Measurements from ENCODE around the gene SFI1. TPM values are rescaled to one million over a fixed set of nuclear protein-coding genes. Genes with fewer than 3 reads are reported as not detected.

The SFI1 gene
- total RNA-seq, 2 donors from 2014 or later: 6.5 to 6.8 TPM

GRCh38 chr22:31605851-31606585, 109.7 kb downstream of the SFI1 start:
- DNase-seq (ENCODE audit: low spot score): no peak
- H3K4me1 ChIP-seq: peaks cover 0 to 7% of the 10 kb centered on the region in 2 donors
- no peaks in the 10 kb centered on the region for H3K36me3 ChIP-seq
- no peaks in the 10 kb centered on the region for H3K27me3 ChIP-seq
- H3K9me3 ChIP-seq: no peaks in the 10 kb centered on the region
- no peak overlapping the region for H3K4me3 ChIP-seq
- TF ChIP-seq, protein P1, sequence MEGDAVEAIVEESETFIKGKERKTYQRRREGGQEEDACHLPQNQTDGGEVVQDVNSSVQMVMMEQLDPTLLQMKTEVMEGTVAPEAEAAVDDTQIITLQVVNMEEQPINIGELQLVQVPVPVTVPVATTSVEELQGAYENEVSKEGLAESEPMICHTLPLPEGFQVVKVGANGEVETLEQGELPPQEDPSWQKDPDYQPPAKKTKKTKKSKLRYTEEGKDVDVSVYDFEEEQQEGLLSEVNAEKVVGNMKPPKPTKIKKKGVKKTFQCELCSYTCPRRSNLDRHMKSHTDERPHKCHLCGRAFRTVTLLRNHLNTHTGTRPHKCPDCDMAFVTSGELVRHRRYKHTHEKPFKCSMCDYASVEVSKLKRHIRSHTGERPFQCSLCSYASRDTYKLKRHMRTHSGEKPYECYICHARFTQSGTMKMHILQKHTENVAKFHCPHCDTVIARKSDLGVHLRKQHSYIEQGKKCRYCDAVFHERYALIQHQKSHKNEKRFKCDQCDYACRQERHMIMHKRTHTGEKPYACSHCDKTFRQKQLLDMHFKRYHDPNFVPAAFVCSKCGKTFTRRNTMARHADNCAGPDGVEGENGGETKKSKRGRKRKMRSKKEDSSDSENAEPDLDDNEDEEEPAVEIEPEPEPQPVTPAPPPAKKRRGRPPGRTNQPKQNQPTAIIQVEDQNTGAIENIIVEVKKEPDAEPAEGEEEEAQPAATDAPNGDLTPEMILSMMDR (IDR thresholded peaks at IDR 0.05): no peak
- H3K27ac ChIP-seq: no peak overlapping the region

DNA sequence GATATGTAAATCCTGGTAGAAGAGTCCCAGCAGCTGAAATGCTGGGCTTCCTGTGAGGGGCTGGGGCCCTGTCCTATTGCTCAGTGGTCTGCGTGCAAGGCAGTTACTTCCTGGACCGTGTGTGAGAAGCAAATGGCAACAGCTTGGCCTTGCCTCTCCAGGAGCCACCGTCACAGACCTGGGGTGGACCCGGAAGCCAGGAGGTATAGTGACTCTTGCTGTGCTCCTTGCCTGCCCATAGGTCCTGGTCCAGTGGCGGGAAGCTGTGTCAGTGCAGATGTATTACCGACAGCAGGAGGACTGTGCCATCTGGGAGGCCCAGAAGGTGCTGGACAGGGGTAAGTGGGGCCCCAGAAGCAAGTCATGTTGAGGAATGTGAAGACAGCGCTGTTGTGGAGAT, 111.4 kb downstream of the SFI1 start:
- no peaks in the 10 kb centered on the region for H3K4me1 ChIP-seq
- TF ChIP-seq, protein P1 (IDR thresholded peaks at IDR 0.05): no peak
- no peaks in the 10 kb centered on the region for H3K36me3 ChIP-seq
- H3K4me3 ChIP-seq: no peak overlapping the region
- H3K27me3 ChIP-seq: no peaks in the 10 kb centered on the region
- DNase-seq (ENCODE audit: low spot score): no peak
- H3K9me3 ChIP-seq: no peaks in the 10 kb centered on the region
- no peak overlapping the region for H3K27ac ChIP-seq

GRCh38 chr22:31609716-31610115, 113.4 kb downstream of the SFI1 start:
- no peaks in the 10 kb centered on the region for H3K9me3 ChIP-seq
- H3K4me1 ChIP-seq: peaks cover 0 to 4% of the 10 kb centered on the region in 2 donors
- no peak overlapping the region for H3K27ac ChIP-seq
- no peak overlapping the region for H3K4me3 ChIP-seq
- no peak for DNase-seq (ENCODE audit: low spot score)
- no peaks in the 10 kb centered on the region for H3K27me3 ChIP-seq
- H3K36me3 ChIP-seq: no peaks in the 10 kb centered on the region
- TF ChIP-seq, protein P1 (IDR thresholded peaks at IDR 0.05): no peak

DNA sequence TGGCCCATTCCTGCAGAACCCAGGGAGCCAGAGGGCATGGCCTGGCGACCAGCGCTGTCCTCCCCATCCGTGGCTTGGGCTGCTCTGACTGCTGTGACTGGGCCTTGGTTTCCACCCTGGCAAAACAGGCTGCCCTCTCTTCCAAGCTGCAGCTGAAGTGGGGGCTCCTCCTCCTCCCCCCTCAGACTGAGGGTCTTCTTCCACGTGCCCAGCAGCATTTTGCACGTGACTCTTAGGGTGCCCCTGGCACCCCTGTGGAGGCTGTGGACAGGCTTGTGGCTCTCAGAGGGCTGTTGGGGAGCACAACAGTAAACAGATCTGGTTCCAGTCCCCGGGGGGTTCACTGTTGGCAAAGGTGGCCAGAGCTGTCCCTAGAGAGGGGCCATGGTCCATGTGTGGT, 114.3 kb downstream of the SFI1 start:
- TF ChIP-seq, protein P1 (IDR thresholded peaks at IDR 0.05): no peak
- no peak for DNase-seq (ENCODE audit: low spot score)
- no peak overlapping the region for H3K27ac ChIP-seq

GRCh38 chr22:31611061-31611760, 114.9 kb downstream of the SFI1 start:
- Histone ChIP-seq H3K36me3 (no peaks in the 10 kb centered on the region), H3K27me3 (no peaks in the 10 kb centered on the region), H3K9me3 (no peaks in the 10 kb centered on the region), H3K4me3 (no peak overlapping the region), H3K27ac (no peak overlapping the region), H3K4me1 (peaks cover 0 to 18% of the 10 kb centered on the region in 2 donors)
- TF ChIP-seq, protein P1 (IDR thresholded peaks at IDR 0.05): no peak
- DNase-seq (ENCODE audit: low spot score): no peak

More for the DNA sequence above, 114.3 kb downstream of the SFI1 start:
- H3K36me3 ChIP-seq: no peaks in the 10 kb centered on the region
- H3K27me3 ChIP-seq: no peaks in the 10 kb centered on the region
- H3K4me1 ChIP-seq: peaks cover 0 to 13% of the 10 kb centered on the region in 2 donors
- H3K9me3 ChIP-seq: no peaks in the 10 kb centered on the region
- H3K4me3 ChIP-seq: no peak overlapping the region

All from right atrium auricular region (tissue), 2 donors.